ENCODE data around the gene TNC.

TNC gene

DNA sequence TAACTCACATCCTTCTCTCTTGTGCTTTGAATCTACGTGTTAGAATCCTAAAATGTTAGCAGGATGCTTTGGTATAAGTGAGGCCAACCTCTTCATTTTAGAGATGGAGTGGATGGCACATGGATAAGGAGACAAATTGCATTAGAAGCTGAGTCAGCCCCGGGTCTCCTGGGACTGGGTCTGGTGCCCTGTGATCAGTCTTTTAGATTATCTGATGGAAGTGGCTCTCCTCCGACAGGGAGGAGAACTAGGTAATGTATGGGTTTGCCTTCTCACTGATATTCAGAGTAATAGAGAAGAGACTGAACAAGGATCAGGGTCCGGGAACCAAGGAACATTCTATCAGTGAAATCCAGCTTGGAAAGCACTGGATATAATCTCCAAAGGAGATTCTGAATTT is 112.6 kb downstream of the TNC start:
- no peak for DNase-seq

DNA sequence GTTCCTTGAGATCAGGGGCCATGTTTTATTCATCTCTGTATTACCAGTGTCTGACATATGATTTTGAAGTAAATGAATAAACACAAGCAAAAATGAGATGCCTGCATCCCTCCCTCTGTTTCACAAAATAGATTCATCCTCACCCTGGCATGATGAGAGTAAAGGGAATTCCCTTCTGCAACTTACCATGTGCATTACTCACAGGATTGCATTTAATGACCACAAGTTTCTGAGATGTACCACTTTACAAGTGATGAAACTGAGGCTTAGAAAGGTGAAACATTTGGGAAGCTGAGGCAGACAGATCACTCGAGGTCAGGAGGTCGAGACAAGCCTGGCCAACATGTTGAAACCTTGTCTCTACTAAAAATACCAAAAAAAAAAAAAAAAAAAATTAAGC is 113.4 kb downstream of the TNC start:
- DNase-seq, result no peak

DNA sequence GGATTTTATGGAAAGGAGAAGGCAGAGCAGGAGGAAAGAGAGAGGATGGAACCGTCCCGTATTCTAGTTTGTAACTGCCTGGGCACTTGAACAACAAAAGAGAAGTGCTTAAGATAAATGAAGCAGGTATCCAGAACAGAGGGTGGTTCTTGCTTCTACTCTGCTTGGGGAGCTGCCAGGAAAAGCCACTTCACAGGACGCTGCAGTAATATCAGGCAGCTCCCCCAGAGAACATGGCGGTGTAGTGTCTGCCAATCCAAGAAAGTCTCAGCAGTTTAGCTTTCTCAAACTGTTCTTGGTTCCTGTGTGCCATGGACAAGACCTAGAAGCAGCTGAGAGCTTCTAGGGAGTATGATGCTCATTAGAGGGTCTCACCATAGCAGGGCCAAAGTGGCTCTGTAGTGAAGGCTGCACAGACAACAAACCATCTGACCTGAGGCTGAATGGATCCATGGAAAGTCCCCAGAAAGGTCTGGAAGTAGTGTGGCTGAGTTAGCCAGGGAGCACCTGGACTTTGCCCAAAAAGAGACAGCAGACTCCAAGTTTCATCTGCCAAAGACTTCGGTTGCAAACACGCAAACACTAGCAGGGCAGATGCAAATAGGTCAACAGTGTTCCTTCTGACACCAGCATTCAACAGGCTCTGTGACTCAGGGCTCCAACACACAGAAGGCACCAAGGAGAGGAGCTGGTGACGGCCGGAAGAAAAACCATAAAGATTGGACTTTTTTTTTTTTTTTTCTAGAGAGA is 115.4 kb downstream of the TNC start:
- no peak for DNase-seq

DNA sequence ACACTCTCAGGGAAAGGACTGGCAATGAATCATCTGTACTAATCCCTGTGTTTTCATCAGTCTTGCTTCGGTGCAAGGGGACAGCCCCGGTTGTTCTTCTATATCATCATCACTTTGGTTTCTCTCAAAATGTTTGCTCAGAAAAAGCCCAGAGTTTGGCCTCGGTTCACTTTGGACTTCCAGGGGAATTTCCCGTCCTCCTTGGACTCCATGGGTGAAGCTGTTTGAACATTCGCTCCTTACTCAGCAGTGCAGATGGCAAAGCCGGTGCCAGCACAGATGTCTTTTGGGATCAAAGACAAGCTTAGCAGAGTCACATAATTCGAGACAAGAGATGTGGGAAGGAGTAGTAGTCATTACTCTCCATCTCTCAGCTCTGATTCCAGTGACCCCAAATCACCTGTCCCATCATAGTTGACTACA is 117.7 kb downstream of the TNC start:
- DNase-seq, result no peak

DNA sequence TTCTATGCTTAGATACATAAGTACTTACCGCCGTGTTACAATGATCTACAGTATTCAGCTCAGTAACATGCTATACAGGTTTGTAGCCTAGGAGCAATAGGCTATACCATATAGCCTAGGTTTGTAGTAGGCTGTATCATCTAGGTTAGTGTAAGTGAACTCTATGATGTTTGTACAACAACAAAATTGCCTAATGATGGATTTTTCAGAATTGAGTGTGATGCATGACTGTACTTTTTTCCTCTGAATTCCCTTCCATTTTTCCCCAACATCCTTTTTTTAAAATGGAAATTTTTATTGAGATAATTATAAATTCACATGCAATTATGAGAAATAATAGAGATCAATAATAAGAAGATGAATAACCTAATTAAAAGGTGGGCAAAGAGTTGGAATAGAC is 119.6 kb downstream of the TNC start:
- DNase-seq, result no peak

DNA sequence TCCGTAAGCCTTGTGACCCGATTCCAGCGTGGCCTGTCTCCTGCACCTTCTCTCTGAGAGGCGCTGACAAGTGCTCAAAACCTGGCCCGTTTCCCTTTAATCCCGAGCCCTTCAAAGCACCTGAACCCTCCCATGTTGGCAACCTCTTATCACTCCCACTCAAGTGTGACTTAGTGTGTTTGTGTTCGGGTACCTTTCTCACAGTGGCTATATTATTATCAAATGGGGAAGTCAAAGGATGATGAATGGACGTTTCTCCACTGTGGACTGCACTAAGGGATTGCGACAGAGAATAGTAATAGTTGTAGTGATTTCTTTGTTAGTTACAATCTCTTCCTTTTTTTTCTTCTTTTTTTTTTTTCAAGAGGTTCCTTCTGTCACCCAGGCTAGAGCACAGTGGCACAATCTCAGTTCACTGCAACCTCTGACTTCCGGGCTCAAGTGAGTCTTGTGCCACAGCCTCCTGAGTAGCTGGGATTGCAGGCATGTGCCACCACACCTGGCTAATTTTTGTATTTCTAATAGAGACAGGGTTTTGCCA is 122.2 kb downstream of the TNC start:
- peak; percentile 48 for DNase-seq

DNA sequence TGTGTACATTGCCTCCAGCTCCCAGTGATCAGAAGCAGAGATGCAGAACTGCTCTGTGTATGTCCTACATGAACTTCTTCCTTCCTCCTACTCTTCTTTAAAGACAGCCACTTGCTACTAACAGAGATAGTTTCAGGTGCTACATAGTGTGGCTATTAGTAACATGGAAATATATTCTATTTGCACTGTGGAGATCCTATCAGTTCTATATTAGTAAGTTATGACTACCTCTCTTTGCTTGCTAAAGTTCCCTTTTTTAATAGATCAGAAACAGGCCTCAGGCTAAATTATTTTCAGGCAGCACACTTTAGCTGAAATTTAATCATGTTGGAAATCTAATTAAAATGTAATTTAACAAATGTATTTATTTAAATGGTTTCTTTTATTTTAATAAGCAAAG is 123.2 kb downstream of the TNC start:
- DNase-seq, result no peak

DNA sequence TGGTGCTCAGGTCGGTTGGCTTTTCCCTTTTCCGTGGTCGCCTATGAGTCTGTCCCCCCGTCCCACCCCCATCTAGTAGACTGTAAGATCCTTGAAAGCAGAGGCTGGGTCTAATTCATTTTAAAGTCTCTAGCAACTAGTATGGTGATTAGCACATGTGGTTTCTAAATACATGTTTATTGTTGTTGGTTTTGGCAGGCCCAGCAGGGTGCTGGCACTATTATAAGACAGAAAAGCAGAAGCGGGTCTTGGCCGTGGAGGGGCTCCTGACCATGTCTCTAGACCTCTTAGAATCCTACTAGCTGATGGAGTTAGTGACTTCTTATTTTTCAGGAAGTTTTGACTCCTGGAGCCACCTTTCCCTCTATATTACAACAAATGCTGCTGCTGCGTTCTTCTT is 126.1 kb downstream of the TNC start:
- DNase-seq, result no peak

GRCh38 chr9:114990901-114991300 is 127.1 kb downstream of the TNC start:
- DNase-seq, result no peak

- peak; percentile 9 for DNase-seq
Observed at GRCh38 chr9:114989600-114990410, 128.2 kb downstream of the TNC start.

DNA sequence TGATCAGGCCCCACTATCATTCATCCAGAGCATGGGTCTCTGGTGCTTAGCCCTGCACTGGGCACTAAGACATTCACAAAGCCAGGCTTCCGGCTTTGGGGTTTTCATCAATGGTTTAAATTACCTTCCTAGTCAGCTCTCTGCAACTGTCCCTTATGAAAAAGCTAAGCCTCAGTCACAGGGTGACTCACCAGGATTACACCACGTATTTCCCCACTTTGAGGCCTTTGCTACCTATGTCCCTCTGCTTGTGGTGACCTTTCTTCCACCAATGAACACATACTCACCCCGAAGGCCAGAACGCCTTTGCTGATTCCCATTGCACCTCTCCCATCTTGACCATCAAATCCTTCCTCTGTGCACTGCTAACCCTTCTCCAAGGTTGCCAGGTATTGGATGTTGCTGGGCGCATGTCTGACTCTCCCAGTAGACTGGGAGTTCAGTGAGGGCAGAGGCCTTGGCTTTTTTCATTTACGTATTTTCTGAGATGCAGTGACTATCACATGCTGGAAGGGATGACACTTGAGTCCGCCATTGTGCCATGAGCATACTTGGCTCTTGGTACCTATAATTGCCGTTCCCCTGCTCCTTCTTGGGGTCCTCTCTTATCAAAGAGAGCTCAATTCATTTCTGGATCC is 128.9 kb downstream of the TNC start:
- DNase-seq, result peak; percentile 57

- DNase-seq, result no peak
Observed at GRCh38 chr9:114987116-114987515, 130.8 kb downstream of the TNC start.

- no peak for DNase-seq
Observed at GRCh38 chr9:114985959-114986501, 131.9 kb downstream of the TNC start.

- no peak for DNase-seq
Observed at GRCh38 chr9:114981063-114981462, 136.9 kb downstream of the TNC start.

GRCh38 chr9:114973216-114973615 is 144.7 kb downstream of the TNC start:
- no peak for DNase-seq

- no peak for DNase-seq
Observed at GRCh38 chr9:114972510-114973136, 145.3 kb downstream of the TNC start.
